ENCODE measurements around the gene VHLL. TPM values are rescaled to one million over a fixed set of nuclear protein-coding genes. Genes with fewer than 3 reads are reported as not detected.

Gene VHLL
- total and polyA plus RNA-seq, 4 donors = 0.67 TPM; not detected in 3

DNA sequence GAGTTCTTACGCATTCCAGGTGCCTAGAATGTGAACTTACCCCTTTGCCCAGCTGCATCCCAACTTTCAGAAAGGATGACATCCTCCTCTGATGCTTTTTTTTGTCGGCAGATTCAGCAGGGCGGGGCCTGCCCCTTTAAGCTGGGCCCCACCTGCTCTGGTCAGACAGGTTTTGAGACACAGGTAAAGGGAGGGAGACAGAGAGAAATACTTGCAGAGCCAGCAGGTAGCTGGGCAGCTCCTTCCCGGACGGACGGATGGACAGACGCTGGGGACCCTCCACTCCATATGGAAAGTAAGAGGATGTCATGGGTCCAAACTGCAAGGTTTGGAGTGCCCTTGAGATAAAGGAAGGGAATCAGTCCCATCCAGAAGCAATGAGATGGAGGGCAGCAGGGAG lies 15.0 kb downstream of the VHLL start, which contains the start of gene TMEM79:
Gene TMEM79, plus strand, starts transcription at position 214 of the 400 bp plus-strand sequence. CDS start 902 bp downstream, outside the sequence.
- Histone ChIP-seq H3K27me3 (ENCODE audit: control insufficient read depth in 4 of 4, insufficient read depth in 4 of 4, low read length in 3 of 4) (no peaks in the 10 kb centered on the region), H3K36me3 (ENCODE audit: control insufficient read depth in 4 of 4, insufficient read depth in 3 of 4, low read depth in 1 of 4, low read length in 3 of 4) (peaks cover 0 to 9% (median 2%) of the 10 kb centered on the region in 4 donors), H3K9me3 (ENCODE audit: control insufficient read depth in 4 of 4, low read length in 3 of 4) (no peaks in the 10 kb centered on the region), H3K9ac (ENCODE audit: low read depth in 1 of 2, low read length in 2 of 2) (peak within 1 kb of the TSS; percentile 78 to 80), H3K4me3 (ENCODE audit: low read depth in 1 of 3, low read length in 3 of 3) (peak within 1 kb of the TSS; percentile 82 to 97 (median 96)), H3K27ac (ENCODE audit: low read depth in 1 of 2, low read length in 2 of 2) (peak within 1 kb of the TSS; percentile 95 to 98), H3K4me1 (ENCODE audit: control insufficient read depth in 4 of 4, insufficient read depth in 4 of 4, low read length in 3 of 4) (peaks cover 4 to 39% (median 24%) of the 10 kb centered on the region in 4 donors)
- DNase-seq (ENCODE audit: low spot score) = no peak
- no peak for TF ChIP-seq SP1 (IDR thresholded peaks at IDR 0.05)
- no peak for TF ChIP-seq RXRA (IDR thresholded peaks at IDR 0.05)
- no peak for TF ChIP-seq YY1 (IDR thresholded peaks at IDR 0.05)
- 91% methylated on average over 7 of the region's 7 CpGs for WGBS

DNA sequence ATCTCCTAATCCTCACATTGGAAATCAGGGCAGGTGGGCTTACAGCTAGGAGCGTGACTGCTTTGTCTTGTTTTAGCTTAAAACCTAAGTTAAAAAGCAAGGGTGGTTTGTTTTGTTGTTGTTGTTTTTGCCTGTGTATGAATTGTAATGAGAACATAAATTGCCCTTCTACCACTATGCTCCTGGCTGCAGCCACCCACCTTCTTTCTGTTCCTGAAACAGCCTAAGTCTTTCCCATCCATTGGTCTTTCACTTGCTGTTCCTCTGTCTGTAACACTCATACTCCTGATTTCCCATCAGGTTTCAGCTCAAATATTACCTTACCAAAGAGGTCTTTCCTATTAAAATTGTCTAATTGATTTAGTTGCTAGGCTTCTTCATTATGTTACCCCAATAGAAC lies 15.6 kb downstream of the VHLL start:
- H3K9ac ChIP-seq (ENCODE audit: low read depth in 1 of 2, low read length in 2 of 2) = peak overlapping the region; percentile 78 to 80
- no peaks in the 10 kb centered on the region for H3K27me3 ChIP-seq (ENCODE audit: control insufficient read depth in 4 of 4, insufficient read depth in 4 of 4, low read length in 3 of 4)
- peaks cover 2 to 10% (median 6%) of the 10 kb centered on the region in 4 donors for H3K36me3 ChIP-seq (ENCODE audit: control insufficient read depth in 4 of 4, insufficient read depth in 3 of 4, low read depth in 1 of 4, low read length in 3 of 4)
- H3K27ac ChIP-seq (ENCODE audit: low read depth in 1 of 2, low read length in 2 of 2) = peak overlapping the region in 1 of 2 donors; percentile 95
- DNase-seq (ENCODE audit: low spot score) = no peak
- H3K4me1 ChIP-seq (ENCODE audit: control insufficient read depth in 4 of 4, insufficient read depth in 4 of 4, low read length in 3 of 4) = peaks cover 4 to 44% (median 27%) of the 10 kb centered on the region in 4 donors
- H3K9me3 ChIP-seq (ENCODE audit: control insufficient read depth in 4 of 4, low read length in 3 of 4) = no peaks in the 10 kb centered on the region
- peak overlapping the region; percentile 82 to 97 (median 96) for H3K4me3 ChIP-seq (ENCODE audit: low read depth in 1 of 3, low read length in 3 of 3)
- no peak for TF ChIP-seq HNF4A (conservative IDR thresholded peaks at IDR 0.05)
- TF ChIP-seq FOXA1 (IDR thresholded peaks at IDR 0.05) = no peak
- TF ChIP-seq SP1 (IDR thresholded peaks at IDR 0.05) = no peak
- TF ChIP-seq GABPA (IDR thresholded peaks at IDR 0.05 in 1 of 2, conservative IDR thresholded peaks at IDR 0.05 in 1 of 2) = no peak
- TF ChIP-seq, protein P1, sequence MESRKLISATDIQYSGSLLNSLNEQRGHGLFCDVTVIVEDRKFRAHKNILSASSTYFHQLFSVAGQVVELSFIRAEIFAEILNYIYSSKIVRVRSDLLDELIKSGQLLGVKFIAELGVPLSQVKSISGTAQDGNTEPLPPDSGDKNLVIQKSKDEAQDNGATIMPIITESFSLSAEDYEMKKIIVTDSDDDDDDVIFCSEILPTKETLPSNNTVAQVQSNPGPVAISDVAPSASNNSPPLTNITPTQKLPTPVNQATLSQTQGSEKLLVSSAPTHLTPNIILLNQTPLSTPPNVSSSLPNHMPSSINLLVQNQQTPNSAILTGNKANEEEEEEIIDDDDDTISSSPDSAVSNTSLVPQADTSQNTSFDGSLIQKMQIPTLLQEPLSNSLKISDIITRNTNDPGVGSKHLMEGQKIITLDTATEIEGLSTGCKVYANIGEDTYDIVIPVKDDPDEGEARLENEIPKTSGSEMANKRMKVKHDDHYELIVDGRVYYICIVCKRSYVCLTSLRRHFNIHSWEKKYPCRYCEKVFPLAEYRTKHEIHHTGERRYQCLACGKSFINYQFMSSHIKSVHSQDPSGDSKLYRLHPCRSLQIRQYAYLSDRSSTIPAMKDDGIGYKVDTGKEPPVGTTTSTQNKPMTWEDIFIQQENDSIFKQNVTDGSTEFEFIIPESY (IDR thresholded peaks at IDR 0.05) = no peak
- no peak for TF ChIP-seq NR2F2 (IDR thresholded peaks at IDR 0.05)
- no peak for TF ChIP-seq YY1 (IDR thresholded peaks at IDR 0.05)
- TF ChIP-seq, protein P2, sequence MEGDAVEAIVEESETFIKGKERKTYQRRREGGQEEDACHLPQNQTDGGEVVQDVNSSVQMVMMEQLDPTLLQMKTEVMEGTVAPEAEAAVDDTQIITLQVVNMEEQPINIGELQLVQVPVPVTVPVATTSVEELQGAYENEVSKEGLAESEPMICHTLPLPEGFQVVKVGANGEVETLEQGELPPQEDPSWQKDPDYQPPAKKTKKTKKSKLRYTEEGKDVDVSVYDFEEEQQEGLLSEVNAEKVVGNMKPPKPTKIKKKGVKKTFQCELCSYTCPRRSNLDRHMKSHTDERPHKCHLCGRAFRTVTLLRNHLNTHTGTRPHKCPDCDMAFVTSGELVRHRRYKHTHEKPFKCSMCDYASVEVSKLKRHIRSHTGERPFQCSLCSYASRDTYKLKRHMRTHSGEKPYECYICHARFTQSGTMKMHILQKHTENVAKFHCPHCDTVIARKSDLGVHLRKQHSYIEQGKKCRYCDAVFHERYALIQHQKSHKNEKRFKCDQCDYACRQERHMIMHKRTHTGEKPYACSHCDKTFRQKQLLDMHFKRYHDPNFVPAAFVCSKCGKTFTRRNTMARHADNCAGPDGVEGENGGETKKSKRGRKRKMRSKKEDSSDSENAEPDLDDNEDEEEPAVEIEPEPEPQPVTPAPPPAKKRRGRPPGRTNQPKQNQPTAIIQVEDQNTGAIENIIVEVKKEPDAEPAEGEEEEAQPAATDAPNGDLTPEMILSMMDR (IDR thresholded peaks at IDR 0.05; ENCODE audit: low read depth, low read length, missing input control) = no peak
- TF ChIP-seq RXRA (IDR thresholded peaks at IDR 0.05) = no peak
- no peak for TF ChIP-seq JUND (IDR thresholded peaks at IDR 0.05)
- TF ChIP-seq, protein P3, sequence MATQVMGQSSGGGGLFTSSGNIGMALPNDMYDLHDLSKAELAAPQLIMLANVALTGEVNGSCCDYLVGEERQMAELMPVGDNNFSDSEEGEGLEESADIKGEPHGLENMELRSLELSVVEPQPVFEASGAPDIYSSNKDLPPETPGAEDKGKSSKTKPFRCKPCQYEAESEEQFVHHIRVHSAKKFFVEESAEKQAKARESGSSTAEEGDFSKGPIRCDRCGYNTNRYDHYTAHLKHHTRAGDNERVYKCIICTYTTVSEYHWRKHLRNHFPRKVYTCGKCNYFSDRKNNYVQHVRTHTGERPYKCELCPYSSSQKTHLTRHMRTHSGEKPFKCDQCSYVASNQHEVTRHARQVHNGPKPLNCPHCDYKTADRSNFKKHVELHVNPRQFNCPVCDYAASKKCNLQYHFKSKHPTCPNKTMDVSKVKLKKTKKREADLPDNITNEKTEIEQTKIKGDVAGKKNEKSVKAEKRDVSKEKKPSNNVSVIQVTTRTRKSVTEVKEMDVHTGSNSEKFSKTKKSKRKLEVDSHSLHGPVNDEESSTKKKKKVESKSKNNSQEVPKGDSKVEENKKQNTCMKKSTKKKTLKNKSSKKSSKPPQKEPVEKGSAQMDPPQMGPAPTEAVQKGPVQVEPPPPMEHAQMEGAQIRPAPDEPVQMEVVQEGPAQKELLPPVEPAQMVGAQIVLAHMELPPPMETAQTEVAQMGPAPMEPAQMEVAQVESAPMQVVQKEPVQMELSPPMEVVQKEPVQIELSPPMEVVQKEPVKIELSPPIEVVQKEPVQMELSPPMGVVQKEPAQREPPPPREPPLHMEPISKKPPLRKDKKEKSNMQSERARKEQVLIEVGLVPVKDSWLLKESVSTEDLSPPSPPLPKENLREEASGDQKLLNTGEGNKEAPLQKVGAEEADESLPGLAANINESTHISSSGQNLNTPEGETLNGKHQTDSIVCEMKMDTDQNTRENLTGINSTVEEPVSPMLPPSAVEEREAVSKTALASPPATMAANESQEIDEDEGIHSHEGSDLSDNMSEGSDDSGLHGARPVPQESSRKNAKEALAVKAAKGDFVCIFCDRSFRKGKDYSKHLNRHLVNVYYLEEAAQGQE (IDR thresholded peaks at IDR 0.05) = no peak
- WGBS = 91% methylated on average over 1 of the region's 1 CpG
